ENCODE results near the gene WBP1L.

WBP1L gene

DNA sequence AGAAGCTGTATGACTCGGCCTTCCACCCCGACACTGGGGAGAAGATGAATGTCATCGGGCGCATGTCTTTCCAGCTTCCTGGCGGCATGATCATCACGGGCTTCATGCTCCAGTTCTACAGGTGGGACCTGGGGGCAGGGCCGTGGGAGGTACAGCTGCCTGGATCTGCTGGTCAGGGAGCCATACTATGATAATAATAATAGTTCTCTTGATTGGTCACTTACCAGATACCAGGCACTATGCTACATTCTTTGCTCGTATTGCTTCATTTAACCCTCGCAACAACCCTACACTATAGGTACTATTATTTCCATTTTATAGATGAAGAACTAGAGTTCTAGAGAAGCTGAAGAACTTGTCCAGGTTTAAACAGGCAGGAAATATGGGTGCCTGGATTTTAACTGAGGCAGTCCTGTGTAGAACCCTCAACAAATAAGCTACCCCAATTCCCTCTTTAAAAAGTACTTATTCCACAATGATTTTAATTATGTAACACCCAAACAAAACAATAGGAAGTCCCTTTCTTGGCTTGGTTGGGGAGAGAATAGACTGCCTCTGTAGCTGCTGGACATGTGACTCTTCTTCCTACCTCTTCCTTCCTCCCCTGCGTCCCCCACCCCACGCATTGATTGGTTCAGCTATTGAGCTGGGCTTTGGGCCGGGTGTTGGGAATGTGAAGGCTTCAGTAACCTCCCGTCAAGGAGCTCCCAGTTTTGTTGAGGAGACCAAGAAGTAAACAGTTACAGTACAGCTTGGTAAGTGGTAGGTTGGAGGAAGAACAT is 16.5 kb upstream of the WBP1L start:
- H3K27me3 ChIP-seq (ENCODE audit: low read length), result no peaks in the 10 kb centered on the region
- H3K9ac ChIP-seq (ENCODE audit: low read length), result no peak overlapping the region
- no peak overlapping the region for H3K4me2 ChIP-seq (ENCODE audit: low read depth, low read length, poor library complexity, severe bottlenecking)
- no peak overlapping the region for H3K27ac ChIP-seq (ENCODE audit: low read depth, low read length)
- H3K79me2 ChIP-seq (ENCODE audit: insufficient read depth, low read length), result peaks cover 18% of the 10 kb centered on the region
- no peaks in the 10 kb centered on the region; the same call in 1 of the 2 replicates for H3K36me3 ChIP-seq (ENCODE audit: low read length)
- no peaks in the 10 kb centered on the region for H3K9me3 ChIP-seq (ENCODE audit: insufficient read depth, low read length)
- no peaks in the 10 kb centered on the region for H3F3A ChIP-seq (ENCODE audit: insufficient read depth)
- H3K9me2 ChIP-seq (replicated peaks; ENCODE audit: insufficient read depth, low read length), result no peaks in the 10 kb centered on the region
- TF ChIP-seq EZH2phosphoT487 (conservative IDR thresholded peaks at IDR 0.05; ENCODE audit: low read length), result no peak
- TF ChIP-seq, protein P1, sequence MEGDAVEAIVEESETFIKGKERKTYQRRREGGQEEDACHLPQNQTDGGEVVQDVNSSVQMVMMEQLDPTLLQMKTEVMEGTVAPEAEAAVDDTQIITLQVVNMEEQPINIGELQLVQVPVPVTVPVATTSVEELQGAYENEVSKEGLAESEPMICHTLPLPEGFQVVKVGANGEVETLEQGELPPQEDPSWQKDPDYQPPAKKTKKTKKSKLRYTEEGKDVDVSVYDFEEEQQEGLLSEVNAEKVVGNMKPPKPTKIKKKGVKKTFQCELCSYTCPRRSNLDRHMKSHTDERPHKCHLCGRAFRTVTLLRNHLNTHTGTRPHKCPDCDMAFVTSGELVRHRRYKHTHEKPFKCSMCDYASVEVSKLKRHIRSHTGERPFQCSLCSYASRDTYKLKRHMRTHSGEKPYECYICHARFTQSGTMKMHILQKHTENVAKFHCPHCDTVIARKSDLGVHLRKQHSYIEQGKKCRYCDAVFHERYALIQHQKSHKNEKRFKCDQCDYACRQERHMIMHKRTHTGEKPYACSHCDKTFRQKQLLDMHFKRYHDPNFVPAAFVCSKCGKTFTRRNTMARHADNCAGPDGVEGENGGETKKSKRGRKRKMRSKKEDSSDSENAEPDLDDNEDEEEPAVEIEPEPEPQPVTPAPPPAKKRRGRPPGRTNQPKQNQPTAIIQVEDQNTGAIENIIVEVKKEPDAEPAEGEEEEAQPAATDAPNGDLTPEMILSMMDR (IDR thresholded peaks at IDR 0.05; ENCODE audit: insufficient read depth, low read length, poor library complexity, severe bottlenecking), result no peak
- H3K4me3 ChIP-seq (ENCODE audit: insufficient read depth, low read length, poor library complexity, severe bottlenecking), result no peak overlapping the region
- H2AFZ ChIP-seq (ENCODE audit: low read depth, low read length, severe bottlenecking), result no peak overlapping the region
- H4K20me1 ChIP-seq (ENCODE audit: low read depth, low read length), result no peaks in the 10 kb centered on the region

GRCh38 chr10:102729029-102730026 is 14.4 kb upstream of the WBP1L start:
- no peaks in the 10 kb centered on the region for H3K79me2 ChIP-seq (ENCODE audit: insufficient read depth, low read length)
- H3K4me2 ChIP-seq (ENCODE audit: low read depth, low read length, poor library complexity, severe bottlenecking), result no peak overlapping the region
- no peaks in the 10 kb centered on the region for H3K9me3 ChIP-seq (ENCODE audit: insufficient read depth, low read length)
- TF ChIP-seq EZH2phosphoT487 (conservative IDR thresholded peaks at IDR 0.05; ENCODE audit: low read length), result no peak
- TF ChIP-seq, protein P1 (IDR thresholded peaks at IDR 0.05; ENCODE audit: insufficient read depth, low read length, poor library complexity, severe bottlenecking), result peak; percentile 62
- H3K27me3 ChIP-seq (ENCODE audit: low read length), result no peaks in the 10 kb centered on the region
- no peaks in the 10 kb centered on the region for H3K36me3 ChIP-seq (ENCODE audit: low read length)
- H4K20me1 ChIP-seq (ENCODE audit: low read depth, low read length), result no peaks in the 10 kb centered on the region
- H2AFZ ChIP-seq (ENCODE audit: low read depth, low read length, severe bottlenecking), result no peak overlapping the region
- H3K9me2 ChIP-seq (replicated peaks; ENCODE audit: insufficient read depth, low read length), result no peaks in the 10 kb centered on the region
- no peaks in the 10 kb centered on the region for H3F3A ChIP-seq (ENCODE audit: insufficient read depth)
- no peak overlapping the region for H3K4me3 ChIP-seq (ENCODE audit: insufficient read depth, low read length, poor library complexity, severe bottlenecking)
- H3K9ac ChIP-seq (ENCODE audit: low read length), result no peak overlapping the region
- no peak overlapping the region for H3K27ac ChIP-seq (ENCODE audit: low read depth, low read length)

DNA sequence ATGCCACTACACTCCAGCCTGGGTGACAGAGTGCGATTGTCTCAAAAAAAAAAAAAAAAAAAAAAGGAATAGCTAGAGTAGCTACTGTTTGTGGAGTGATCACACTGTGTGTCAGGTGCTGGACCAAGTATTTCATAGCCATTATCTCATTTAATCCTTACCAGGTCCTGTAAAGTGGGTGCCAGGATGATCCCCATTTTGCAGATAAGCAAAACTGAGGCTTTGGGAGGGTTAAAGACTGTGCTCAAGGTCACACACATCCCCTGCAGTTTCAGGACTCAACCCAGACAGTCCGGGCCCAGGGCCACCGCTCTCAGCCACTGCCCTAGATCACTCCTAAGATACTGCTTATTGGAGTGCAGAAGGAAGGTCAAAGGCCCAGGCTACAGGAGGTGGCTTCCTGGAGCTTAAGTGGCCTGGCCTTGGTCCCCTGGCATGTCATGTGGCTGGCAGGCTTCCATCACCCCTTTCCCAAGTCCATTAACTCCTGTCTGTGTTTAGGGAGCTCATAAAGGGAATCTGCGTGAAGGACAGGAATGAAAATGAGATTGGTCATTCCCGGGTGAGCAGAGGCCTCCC is 12.4 kb upstream of the WBP1L start:
- no peaks in the 10 kb centered on the region for H3K9me2 ChIP-seq (replicated peaks; ENCODE audit: insufficient read depth, low read length)
- no peaks in the 10 kb centered on the region for H3K36me3 ChIP-seq (ENCODE audit: low read length)

More for the DNA sequence above, 12.4 kb upstream of the WBP1L start:
- Histone ChIP-seq H3K27ac (ENCODE audit: low read depth, low read length) (no peak overlapping the region), H2AFZ (ENCODE audit: low read depth, low read length, severe bottlenecking) (no peak overlapping the region), H3K4me2 (ENCODE audit: low read depth, low read length, poor library complexity, severe bottlenecking) (no peak overlapping the region), H3K9ac (ENCODE audit: low read length) (no peak overlapping the region), H3K27me3 (ENCODE audit: low read length) (no peaks in the 10 kb centered on the region), H3K9me3 (ENCODE audit: insufficient read depth, low read length) (no peaks in the 10 kb centered on the region), H3F3A (ENCODE audit: insufficient read depth) (no peaks in the 10 kb centered on the region), H4K20me1 (ENCODE audit: low read depth, low read length) (no peaks in the 10 kb centered on the region), H3K79me2 (ENCODE audit: insufficient read depth, low read length) (no peaks in the 10 kb centered on the region), H3K4me3 (ENCODE audit: insufficient read depth, low read length, poor library complexity, severe bottlenecking) (no peak overlapping the region)
- no peak for TF ChIP-seq EZH2phosphoT487 (conservative IDR thresholded peaks at IDR 0.05; ENCODE audit: low read length)
- TF ChIP-seq, protein P1 (IDR thresholded peaks at IDR 0.05; ENCODE audit: insufficient read depth, low read length, poor library complexity, severe bottlenecking), result no peak

All from SU-DHL-6 (cell line).